B cell (primary cell): ENCODE measurements around the gene CILP2. TPM values are rescaled to one million over a fixed set of nuclear protein-coding genes. Genes with fewer than 3 reads are reported as not detected.

Source experiments
- ATAC-seq: fragments of 200-7000 bp; cut with Tn5 transposase; one replicate; pipeline ENCODE4 v1.10.0; 2021; ENCODE audit warnings: low read depth, mild to moderate bottlenecking, moderate number of reproducible peaks, moderate library complexity
- CTCF ChIA-PET: fragments of 350-600 bp; sonication (Branson Sonifier 250); formaldehyde crosslinking; loops from one replicate; lab custom pipeline; 2021; ENCODE audit warnings: antibody characterized with exemption, inconsistent platforms; lab: Charles Lee
- POLR2A ChIA-PET: fragments of 350-600 bp; sonication (Branson Sonifier 250); formaldehyde crosslinking; loops from one replicate; lab custom pipeline; 2021; ENCODE audit warnings: antibody characterized with exemption; lab: Charles Lee
- DNase-seq: peaks from one replicate; pipeline ENCODE4 v3.0.0; 2013
- H2AFZ ChIP-seq: 2 replicates; pipeline ENCODE4 v1.6.1; 2012; ENCODE audit warnings: mild to moderate bottlenecking, low read depth, low read length; ENCODE audit not compliant: insufficient read depth, poor library complexity, severe bottlenecking
- H3K27ac ChIP-seq, 2 donors: 1 replicate in 1 of 2; 2 replicates in 1 of 2; pipeline ENCODE4 v1.5.1; 2012 to 2013; ENCODE audit warnings: low read length in 2 of 2, mild to moderate bottlenecking in 2 of 2, moderate library complexity in 1 of 2
- H3K27me3 ChIP-seq, 4 experiments: fragments of 200-600 bp in 1 of 4; sonication (generic) in 1 of 4; replicated peaks in 1 of 4; 1 replicate in 2 of 4; 2 replicates in 2 of 4; pipeline versions ENCODE4 v1.6.1 to v1.7.0; 2013 to 2016; ENCODE audit warnings: low read length in 3 of 4, mild to moderate bottlenecking in 2 of 4, mixed read lengths in 1 of 4, moderate library complexity in 1 of 4; ENCODE audit not compliant: insufficient read depth in 4 of 4, control insufficient read depth in 3 of 4; ENCODE audit errors: control extremely low read depth in 1 of 4
- H3K36me3 ChIP-seq, 2 experiments: replicated peaks in 1 of 2; 1 replicate in 1 of 2; 2 replicates in 1 of 2; pipeline versions ENCODE4 v1.6.1 to v1.7.1; 2013; ENCODE audit warnings: low read length in 1 of 2; ENCODE audit not compliant: insufficient read depth in 2 of 2, control insufficient read depth in 1 of 2; ENCODE audit errors: control extremely low read depth in 1 of 2, extremely low read depth in 1 of 2
- H3K4me1 ChIP-seq, 2 donors: fragments of 200-600 bp in 1 of 2; sonication (generic) in 1 of 2; 1 replicate in 1 of 2; 2 replicates in 1 of 2; pipeline versions ENCODE4 v1.5.1 to v1.6.1; 2013 to 2017; ENCODE audit warnings: low read length in 2 of 2; ENCODE audit not compliant: control insufficient read depth in 2 of 2, insufficient read depth in 2 of 2
- H3K4me2 ChIP-seq: replicated peaks from 2 replicates; pipeline ENCODE3; 2012; ENCODE audit warnings: mild to moderate bottlenecking, low read depth, low read length; ENCODE audit not compliant: poor library complexity, severe bottlenecking
- H3K4me3 ChIP-seq, 5 experiments: fragments of 200-600 bp in 1 of 5; sonication (generic) in 1 of 5; 1 replicate in 3 of 5; 2 replicates in 2 of 5; pipeline versions ENCODE4 v1.5.1 to v1.7.0; 2011 to 2016; ENCODE audit warnings: low read length in 4 of 5, mild to moderate bottlenecking in 4 of 5, low read depth in 2 of 5, control low read depth in 1 of 5, moderate library complexity in 1 of 5; ENCODE audit not compliant: insufficient read depth in 1 of 5; ENCODE audit errors: control extremely low read depth in 1 of 5, extremely low read depth in 1 of 5
- H3K79me2 ChIP-seq: fragments of 200-600 bp; sonication (generic); one replicate; pipeline ENCODE4 v1.6.0; 2016; ENCODE audit warnings: low read length; ENCODE audit not compliant: control insufficient read depth, insufficient read depth
- H3K9ac ChIP-seq: fragments of 200-600 bp; sonication (generic); 2 replicates; pipeline ENCODE4 v1.6.1; 2017; ENCODE audit warnings: mild to moderate bottlenecking, low read length, moderate library complexity
- H3K9me3 ChIP-seq, 3 donors: one replicate each; pipeline versions ENCODE4 v1.6.1 to v1.7.1; 2013; ENCODE audit warnings: low read length in 2 of 3; ENCODE audit not compliant: control insufficient read depth in 2 of 3, insufficient read depth in 1 of 3; ENCODE audit errors: control extremely low read depth in 1 of 3
- H4K20me1 ChIP-seq: 2 replicates; pipeline ENCODE4 v1.6.0; 2012; ENCODE audit warnings: mild to moderate bottlenecking, low read length; ENCODE audit not compliant: insufficient read depth, control insufficient read depth, poor library complexity, severe bottlenecking
- H3K27ac Mint-ChIP-seq: one replicate; pipeline ENCODE4 v1.8.0; 2021; ENCODE audit warnings: mixed read lengths
- H3K27me3 Mint-ChIP-seq: one replicate; pipeline ENCODE4 v1.8.0; 2021; ENCODE audit warnings: mixed read lengths
- H3K4me1 Mint-ChIP-seq: one replicate; pipeline ENCODE4 v1.8.0; 2021; ENCODE audit warnings: mixed read lengths
- H3K4me3 Mint-ChIP-seq: one replicate; pipeline ENCODE4 v1.8.0; 2021; ENCODE audit warnings: mixed read lengths
- H3K9me3 Mint-ChIP-seq: one replicate; pipeline ENCODE4 v1.8.0; 2022; ENCODE audit warnings: mixed read lengths; ENCODE audit not compliant: insufficient read depth
- EZH2 ChIP-seq: IDR thresholded peaks from 2 replicates; pipeline ENCODE4 v1.6.1; 2012; ENCODE audit warnings: borderline replicate concordance, low read depth, mild to moderate bottlenecking, moderate library complexity, low read length; ENCODE audit not compliant: insufficient read depth, poor library complexity, severe bottlenecking
- WGBS: methylation state at CpG from one replicate; pipeline ENCODE4 v1.1.5; 2013; ENCODE audit warnings: missing lambda C conversion rate; ENCODE audit not compliant: insufficient coverage; 5-methylcytosine and 5-hydroxymethylcytosine counted together
- intact Hi-C: fragments of 100-400 bp; cut with micrococcal nuclease; formaldehyde crosslinking; loops from one replicate; pipeline ENCODE4 v1.10.0; 2022
- polyA plus RNA-seq: library from polyadenylated mRNA; depleted of rRNA; stranded (reverse); fragments of >200 nt; gene quantifications from 2 replicates; pipeline ENCODE4 v1.2.3, GENCODE V29; 2012
- total RNA-seq, 2 donors: library from RNA; stranded (reverse); fragments of 120-200 nt in 1 of 2; gene quantifications; 1 replicate in 1 of 2; 2 replicates in 1 of 2; pipeline versions ENCODE4 v1.2.3 to v1.2.4, GENCODE V29; 2013 to 2022
- TF ChIP-seq, protein P1 (sequence below): fragments of 200-600 bp; IDR thresholded peaks from one replicate; pipeline ENCODE4 v1.8.0; 2022; ENCODE audit warnings: antibody characterized with exemption, mild to moderate bottlenecking

Gene CILP2
- total and polyA plus RNA-seq, 2 donors (not counting 1 experiment from before 2014, with no cell fraction given) = 0.04 to 0.12 TPM

- no peak for TF ChIP-seq EZH2
- TF ChIP-seq, protein P1, sequence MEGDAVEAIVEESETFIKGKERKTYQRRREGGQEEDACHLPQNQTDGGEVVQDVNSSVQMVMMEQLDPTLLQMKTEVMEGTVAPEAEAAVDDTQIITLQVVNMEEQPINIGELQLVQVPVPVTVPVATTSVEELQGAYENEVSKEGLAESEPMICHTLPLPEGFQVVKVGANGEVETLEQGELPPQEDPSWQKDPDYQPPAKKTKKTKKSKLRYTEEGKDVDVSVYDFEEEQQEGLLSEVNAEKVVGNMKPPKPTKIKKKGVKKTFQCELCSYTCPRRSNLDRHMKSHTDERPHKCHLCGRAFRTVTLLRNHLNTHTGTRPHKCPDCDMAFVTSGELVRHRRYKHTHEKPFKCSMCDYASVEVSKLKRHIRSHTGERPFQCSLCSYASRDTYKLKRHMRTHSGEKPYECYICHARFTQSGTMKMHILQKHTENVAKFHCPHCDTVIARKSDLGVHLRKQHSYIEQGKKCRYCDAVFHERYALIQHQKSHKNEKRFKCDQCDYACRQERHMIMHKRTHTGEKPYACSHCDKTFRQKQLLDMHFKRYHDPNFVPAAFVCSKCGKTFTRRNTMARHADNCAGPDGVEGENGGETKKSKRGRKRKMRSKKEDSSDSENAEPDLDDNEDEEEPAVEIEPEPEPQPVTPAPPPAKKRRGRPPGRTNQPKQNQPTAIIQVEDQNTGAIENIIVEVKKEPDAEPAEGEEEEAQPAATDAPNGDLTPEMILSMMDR = no peak
- Histone ChIP-seq H3K4me3 (no peak overlapping the region), H2AFZ (no peak overlapping the region), H3K4me1 (peaks cover 12 to 23% of the 10 kb centered on the region in 2 donors), H3K4me2 (peak overlapping the region; percentile 85), H3K36me3 (peaks cover 4% of the 10 kb centered on the region in 2 experiments), H3K9ac (no peak overlapping the region), H3K79me2 (peaks cover 66% of the 10 kb centered on the region), H3K27ac (no peak overlapping the region), H3K9me3 (peaks cover 0 to 17% (median 0%) of the 10 kb centered on the region in 3 donors), H4K20me1 (peaks cover 24% of the 10 kb centered on the region), H3K27me3 (no peaks in the 10 kb centered on the region)
- CTCF ChIA-PET = no interaction called here
- no peak for ATAC-seq
- no peaks in the 10 kb centered on the region for H3K9me3 Mint-ChIP-seq
- H3K27ac Mint-ChIP-seq = no peak overlapping the region
- DNase-seq = no peak
- no peaks in the 10 kb centered on the region for H3K27me3 Mint-ChIP-seq
- intact Hi-C loops = loop anchor here (10.0 kb wide), 1 partner anchor 558 kb away; the partner anchor contains the start of gene ZNF90
- POLR2A ChIA-PET = interaction anchor here (0.6 to 0.7 kb wide), 2 partner anchors 14 to 754 kb away, joined by 3 to 5 read pairs; no protein-coding TSS in a partner anchor
- WGBS = 100% methylated on average over 7 of the region's 10 CpGs
- H3K4me3 Mint-ChIP-seq = peak overlapping the region; percentile 49
- H3K4me1 Mint-ChIP-seq = peaks cover 29% of the 10 kb centered on the region
These were observed 20.8 kb upstream of the CILP2 start for GRCh38 chr19:19517235-19517619.

DNA sequence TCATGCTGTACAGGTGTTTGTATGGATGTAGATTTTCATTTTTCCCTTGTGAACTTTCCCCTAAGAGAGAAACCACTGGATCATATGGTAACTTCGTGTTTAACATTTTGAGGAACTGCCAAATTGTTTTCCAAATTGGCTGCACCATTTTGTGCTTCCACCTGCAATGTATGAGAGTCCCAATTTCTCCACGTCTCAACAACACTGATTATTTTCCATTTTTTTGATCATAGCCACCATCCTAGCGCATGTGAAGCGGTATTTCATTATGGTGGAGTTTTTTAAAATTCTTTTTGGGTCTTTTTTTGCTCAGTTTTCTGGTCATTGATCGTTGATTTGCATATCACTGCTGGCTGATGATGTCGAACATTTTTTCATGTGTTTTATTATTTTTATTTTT is 17.1 kb upstream of the CILP2 start:
- no peak overlapping the region for H3K4me3 ChIP-seq
- H3K27me3 ChIP-seq = no peaks in the 10 kb centered on the region
- 60% methylated on average over 1 of the region's 6 CpGs for WGBS
- no peak overlapping the region for H2AFZ ChIP-seq
- no peak overlapping the region for H3K4me2 ChIP-seq
- H4K20me1 ChIP-seq = peaks cover 51% of the 10 kb centered on the region
- DNase-seq (no peak), ATAC-seq (no peak)
- H3K9me3 ChIP-seq = no peaks in the 10 kb centered on the region
- H3K36me3 ChIP-seq = peaks cover 4 to 12% of the 10 kb centered on the region in 2 experiments
- no peaks in the 10 kb centered on the region for H3K9me3 Mint-ChIP-seq
- H3K27ac Mint-ChIP-seq = no peak overlapping the region
- H3K27me3 Mint-ChIP-seq = no peaks in the 10 kb centered on the region
- ChIA-PET CTCF (interaction anchor here (1.5 kb wide), 1 partner anchor 11 kb away, joined by 5 read pairs; no protein-coding TSS in a partner anchor), POLR2A (no interaction called here)
- H3K9ac ChIP-seq = no peak overlapping the region
- peaks cover 10 to 35% of the 10 kb centered on the region in 2 donors for H3K4me1 ChIP-seq
- TF ChIP-seq, protein P1 = no peak
- no peak for TF ChIP-seq EZH2
- H3K27ac ChIP-seq = no peak overlapping the region
- H3K4me1 Mint-ChIP-seq = peaks cover 44% of the 10 kb centered on the region
- intact Hi-C loops = no loop called here
- no peak overlapping the region for H3K4me3 Mint-ChIP-seq
- H3K79me2 ChIP-seq = peaks cover 92% of the 10 kb centered on the region
